Kidney tubule cell (primary cell): ENCODE data around the gene BAMBI.

Source experiments
- DNase-seq: peaks from one replicate; pipeline ENCODE4 v3.0.0-alpha.2; 2018; ENCODE audit warnings: low spot score

BAMBI gene

GRCh38 chr10:28676326-28676967, 874 bp upstream of the BAMBI start:
- no peak for DNase-seq

GRCh38 chr10:28677888-28678686, 766 bp downstream of the BAMBI start:
- DNase-seq, result peak; percentile 49

- peak; percentile 36 for DNase-seq
Observed at GRCh38 chr10:28678687-28679457, 1.6 kb downstream of the BAMBI start.

DNA sequence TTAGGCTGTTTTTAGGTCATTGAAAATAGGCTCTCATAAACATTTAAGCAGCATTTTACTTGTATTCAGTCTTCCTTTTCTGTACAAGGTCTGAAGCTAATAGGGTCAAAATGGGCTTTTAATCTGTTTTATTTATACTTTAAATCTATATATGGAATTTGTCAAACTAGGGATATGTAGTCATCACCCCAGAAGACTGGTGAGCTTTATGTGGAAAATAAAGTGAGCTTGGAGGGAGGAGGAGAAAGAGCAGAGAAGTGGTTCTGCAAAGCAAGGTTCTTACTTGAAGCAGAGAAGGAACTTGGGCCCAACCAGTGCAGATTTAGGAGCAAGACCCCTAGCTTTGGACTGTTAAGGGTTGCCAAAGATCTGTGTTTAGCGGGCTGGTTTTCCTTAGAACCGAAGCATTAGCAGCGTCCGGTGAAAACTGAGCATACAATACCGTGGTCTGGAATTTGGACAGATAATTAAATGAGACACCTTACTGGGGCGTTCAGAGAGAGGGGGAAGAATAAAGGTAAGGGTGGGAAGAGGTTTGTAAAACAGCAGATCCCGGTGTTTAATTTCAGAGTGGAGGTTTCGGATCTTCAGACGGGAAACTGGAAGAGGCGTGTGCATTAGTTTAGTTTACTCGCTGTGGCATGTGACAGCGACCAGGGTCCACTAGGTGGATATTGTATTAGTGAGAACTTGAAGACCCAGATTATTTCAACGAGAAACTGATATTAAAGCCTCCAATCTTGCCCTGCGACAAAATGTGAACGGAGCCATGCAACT, 2.4 kb downstream of the BAMBI start:
- DNase-seq, result peak; percentile 46

GRCh38 chr10:28680358-28680752, 3.0 kb downstream of the BAMBI start:
- DNase-seq, result no peak

DNA sequence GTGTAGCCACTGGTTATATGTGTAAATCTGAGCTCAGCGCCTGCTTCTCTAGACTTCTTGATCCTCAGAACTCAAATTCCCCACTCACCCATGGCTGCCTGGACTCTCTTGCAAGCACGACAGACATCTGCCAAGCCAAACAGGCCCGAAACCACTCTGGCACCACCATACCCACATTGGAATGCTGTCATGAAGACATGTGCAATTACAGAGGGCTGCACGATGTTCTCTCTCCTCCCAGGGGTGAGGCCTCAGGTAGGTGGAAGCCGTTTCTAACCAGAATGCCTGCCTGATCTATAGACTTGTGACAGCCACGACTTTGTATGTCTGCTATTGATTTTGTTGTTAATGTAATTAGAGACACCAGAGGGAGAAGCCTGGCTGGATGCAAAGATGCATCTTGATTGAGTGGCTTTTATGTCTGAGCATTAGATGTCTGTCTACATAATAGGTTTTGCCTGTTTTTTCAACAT, 4.0 kb downstream of the BAMBI start:
- peak; percentile 55 for DNase-seq

DNA sequence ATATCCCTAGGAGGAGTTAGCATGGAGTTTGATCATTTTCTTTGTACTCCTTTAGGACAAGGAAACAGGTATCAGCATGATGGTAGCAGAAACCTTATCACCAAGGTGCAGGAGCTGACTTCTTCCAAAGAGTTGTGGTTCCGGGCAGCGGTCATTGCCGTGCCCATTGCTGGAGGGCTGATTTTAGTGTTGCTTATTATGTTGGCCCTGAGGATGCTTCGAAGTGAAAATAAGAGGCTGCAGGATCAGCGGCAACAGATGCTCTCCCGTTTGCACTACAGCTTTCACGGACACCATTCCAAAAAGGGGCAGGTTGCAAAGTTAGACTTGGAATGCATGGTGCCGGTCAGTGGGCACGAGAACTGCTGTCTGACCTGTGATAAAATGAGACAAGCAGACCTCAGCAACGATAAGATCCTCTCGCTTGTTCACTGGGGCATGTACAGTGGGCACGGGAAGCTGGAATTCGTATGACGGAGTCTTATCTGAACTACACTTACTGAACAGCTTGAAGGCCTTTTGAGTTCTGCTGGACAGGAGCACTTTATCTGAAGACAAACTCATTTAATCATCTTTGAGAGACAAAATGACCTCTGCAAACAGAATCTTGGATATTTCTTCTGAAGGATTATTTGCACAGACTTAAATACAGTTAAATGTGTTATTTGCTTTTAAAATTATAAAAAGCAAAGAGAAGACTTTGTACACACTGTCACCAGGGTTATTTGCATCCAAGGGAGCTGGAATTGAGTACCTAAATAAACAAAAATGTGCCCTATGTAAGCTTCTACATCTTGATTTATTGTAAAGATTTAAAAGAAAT, 4.8 kb downstream of the BAMBI start:
- DNase-seq, result peak; percentile 31

- DNase-seq, result no peak
Observed at GRCh38 chr10:28684157-28684985, 7.0 kb downstream of the BAMBI start.

GRCh38 chr10:28684986-28685580, 7.8 kb downstream of the BAMBI start:
- no peak for DNase-seq

GRCh38 chr10:28685717-28686116, 8.4 kb downstream of the BAMBI start:
- DNase-seq, result no peak

GRCh38 chr10:28686835-28687682, 9.7 kb downstream of the BAMBI start:
- no peak for DNase-seq

GRCh38 chr10:28687683-28688001, 10.3 kb downstream of the BAMBI start:
- DNase-seq, result no peak

DNA sequence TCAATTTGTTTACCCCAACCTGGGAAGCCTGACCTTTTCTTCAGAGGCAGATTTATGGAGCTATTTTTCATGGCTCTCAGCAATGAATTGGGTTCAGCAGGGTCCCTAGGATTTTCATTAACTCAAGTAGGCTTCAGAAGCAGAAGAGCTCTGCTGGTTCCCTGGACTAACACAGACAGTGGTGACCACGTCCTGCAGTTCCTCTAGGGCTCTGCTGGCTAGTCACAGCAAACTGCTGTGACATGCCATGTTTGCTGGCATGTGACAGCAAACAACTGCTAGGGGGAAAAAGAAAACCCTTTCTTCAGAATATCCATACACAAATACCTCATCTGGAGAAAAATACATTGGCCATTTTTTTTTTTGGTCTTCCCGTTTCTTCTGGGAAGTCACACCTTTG, 13.2 kb downstream of the BAMBI start:
- DNase-seq, result no peak

DNA sequence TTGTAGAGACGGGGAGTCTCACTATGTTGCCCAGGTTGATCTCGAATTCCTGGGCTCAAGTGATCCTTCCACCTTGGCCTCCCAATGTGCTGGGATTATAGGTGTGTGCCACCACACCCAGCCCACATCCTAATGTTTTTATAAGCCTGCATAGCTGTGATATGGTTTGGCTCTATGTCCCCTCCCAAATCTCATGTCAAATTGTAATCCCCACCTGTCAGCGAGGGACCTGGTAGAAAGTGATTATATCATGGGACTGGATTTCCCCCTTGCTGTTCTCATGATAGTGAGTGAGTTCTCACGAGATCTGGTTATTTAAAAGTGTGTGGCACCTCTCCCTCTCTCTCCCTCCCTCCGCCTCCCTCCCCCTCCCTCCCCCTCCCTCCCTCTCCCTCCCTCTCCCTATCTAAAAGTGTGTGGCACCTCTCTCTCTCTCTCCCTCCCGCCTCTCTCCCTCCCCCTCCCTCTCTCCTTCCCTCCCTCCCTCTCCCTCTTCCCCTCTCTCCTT, 13.9 kb downstream of the BAMBI start:
- no peak for DNase-seq

DNA sequence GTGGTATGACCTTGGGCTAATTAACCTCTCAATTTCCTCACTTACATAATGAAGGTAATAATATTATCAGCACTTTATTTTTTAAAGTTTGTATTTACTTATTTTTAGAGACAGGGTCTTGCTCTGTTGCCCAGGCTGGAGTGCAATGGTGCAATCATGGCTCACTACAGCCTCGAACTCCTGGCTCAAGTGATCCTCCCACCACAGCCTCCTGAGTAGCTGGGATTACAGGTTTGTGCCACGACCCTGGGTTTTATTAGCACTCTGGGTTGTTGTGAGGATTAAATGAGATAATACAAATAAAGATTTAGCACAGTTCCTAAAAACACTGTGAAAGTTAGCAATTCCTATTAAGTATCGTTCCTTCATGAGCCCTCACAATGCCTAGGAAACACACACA, 14.7 kb downstream of the BAMBI start:
- no peak for DNase-seq

DNA sequence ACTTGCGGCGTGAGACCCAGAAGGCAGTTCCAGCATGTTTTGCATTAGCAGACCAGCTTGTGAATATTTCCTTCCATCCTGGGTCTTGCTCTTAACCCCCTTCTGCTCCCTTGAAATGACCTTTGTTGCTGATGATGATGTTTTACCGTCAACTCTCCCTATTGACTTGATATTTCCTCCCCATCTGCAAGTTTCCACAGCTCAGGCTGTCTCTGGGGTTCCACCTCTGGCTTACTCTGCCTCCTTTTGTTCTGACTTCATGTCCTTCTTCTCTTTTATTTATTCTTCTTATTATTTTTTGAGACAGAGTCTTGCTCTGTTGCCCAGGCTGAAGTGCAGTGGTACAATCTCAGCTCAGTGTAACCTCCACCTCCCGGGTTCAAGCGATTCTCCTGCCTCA, 17.2 kb downstream of the BAMBI start:
- DNase-seq, result no peak

GRCh38 chr10:28698075-28698474, 20.8 kb downstream of the BAMBI start:
- DNase-seq, result no peak

DNA sequence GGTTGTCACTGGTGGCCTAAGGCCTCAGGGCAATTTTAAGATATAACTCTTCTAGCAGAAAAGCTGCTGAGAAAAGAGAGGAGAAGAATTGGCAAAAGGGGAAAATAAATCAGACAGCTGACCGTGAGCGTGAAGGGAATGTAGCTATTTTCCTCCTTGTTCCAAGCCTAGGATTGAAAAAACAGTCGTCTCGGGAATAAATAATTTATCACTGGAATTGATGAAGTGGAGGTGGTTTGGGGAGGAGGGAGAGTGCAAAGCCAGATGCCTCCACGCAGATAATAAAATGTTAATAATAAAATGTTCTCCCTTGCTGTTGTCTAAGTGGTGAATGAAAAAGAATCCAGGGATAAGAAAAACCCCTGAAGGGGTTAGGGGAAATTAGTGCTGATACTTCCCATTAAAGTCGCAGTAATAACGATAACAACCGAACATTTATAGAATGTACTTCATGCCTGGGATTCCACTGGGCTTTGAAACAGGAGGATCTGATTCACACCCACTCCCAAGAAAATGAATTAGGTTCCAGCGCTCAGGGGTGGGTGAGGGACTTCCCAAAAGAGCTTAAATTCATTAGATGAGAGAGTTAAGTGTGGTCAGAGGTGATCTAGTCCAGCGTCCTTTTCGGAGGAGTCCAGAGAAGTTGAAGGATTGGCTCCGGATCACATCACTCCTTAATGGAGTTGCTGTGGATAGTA, 27.3 kb downstream of the BAMBI start:
- no peak for DNase-seq
